Skin of body (tissue), 2 donors: ENCODE results near the gene SIRT2. TPM values are rescaled to one million over a fixed set of nuclear protein-coding genes. Genes with fewer than 3 reads are reported as not detected.

Experiments
- DNase-seq: peaks from one replicate; lab custom pipeline; 2025; lab: John Stamatoyannopoulos, UW
- total RNA-seq: library from RNA; depleted of rRNA; stranded (reverse); fragments of >200 nt; gene quantifications from one replicate; pipeline ENCODE4 v1.2.3, GENCODE V29; 2014

Gene SIRT2
- total RNA-seq, 1 donor from 2014 or later: 46.1 TPM

GRCh38 chr19:38845374-38846024, 53.9 kb downstream of the SIRT2 start:
- DNase-seq: no peak

DNA sequence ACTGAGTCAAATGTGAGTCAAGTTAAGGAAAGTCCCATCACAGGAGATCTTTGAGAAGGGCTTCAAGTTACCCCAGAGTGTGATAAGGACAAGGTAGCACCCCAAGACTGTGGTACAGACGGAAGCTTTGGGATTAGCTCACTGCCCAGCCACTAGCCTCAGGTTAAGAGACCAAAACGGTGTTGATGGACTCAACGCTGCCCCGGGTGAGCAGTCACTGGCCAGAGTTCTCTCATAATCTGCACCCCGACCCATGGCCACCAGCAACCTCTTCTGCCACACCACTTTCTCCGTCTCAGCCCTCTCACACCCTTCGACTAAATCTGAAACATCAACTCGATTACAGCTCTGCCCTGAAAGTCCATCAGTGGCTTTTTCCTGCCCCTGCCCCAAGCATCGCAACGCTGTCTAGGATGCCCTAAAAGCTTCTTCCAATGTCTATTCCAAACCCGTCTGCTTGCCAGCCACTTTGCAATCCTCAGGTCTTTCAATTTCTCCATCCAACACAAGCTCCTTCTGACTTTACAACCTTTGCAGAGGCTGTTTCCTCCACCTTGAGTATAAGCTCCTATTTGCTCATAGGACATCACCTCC, 55.2 kb downstream of the SIRT2 start:
- no peak for DNase-seq

- no peak for DNase-seq
Measured at GRCh38 chr19:38843175-38843758, 56.2 kb downstream of the SIRT2 start.

- no peak for DNase-seq
Measured at GRCh38 chr19:38842439-38843174, 56.8 kb downstream of the SIRT2 start.

DNA sequence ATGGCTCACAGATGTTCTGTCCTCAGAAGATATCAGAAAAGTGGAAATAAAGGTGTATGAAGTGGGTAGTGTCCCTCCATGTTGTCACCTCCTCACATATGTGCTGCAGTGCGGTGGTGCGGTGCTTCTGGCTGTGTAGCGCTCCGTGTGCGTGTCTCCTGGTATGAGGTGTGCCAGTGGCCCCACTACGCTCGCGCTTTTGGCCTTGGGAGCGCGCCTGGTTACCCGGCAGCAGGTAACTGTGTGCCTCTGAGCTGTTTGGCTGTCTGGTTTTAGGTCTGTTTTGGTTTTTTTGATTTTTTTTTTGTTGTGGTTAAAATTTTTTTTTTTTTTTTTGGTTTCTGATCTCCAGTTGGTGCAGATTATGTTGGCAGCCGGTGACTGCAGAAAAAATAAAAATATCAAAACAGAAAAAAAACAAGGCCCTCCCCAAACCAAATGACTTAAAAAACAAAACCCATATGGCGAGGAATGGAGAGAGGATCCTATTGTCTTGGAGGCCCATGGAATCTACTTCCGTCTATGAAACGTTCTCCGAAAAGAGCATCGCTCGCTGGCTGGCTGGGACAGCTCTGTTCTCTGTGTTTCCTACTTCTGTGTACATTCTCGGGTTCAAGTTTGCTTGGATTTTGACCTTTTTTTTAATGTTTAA, 57.5 kb downstream of the SIRT2 start:
- DNase-seq: no peak

DNA sequence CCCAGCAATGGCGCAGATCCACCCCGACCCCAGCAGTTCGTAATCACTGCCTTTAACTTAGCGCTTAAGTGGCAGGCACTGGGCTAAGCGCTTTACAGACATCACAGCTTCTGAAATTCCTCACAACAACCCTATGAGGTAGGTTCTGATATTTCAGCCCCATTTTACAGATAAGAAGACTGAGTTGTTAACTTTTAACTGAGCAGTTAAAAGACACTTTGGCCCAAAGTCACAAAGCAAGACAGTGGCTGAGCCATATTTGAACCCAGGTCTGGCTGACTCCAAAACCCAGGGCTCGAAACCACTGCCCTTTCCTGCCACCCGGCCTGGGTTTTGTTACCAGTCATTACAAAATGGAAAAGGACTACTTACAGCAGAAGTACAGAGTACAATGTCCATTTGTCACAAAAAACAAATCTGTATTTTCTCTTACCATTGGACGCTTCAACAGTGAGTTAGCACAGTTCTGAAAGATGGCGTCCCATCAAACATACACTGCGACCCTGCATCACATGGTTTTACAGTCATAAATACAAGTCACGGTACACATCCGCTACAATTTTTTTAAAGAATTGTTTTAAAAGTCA, 58.1 kb downstream of the SIRT2 start:
- DNase-seq: no peak

GRCh38 chr19:38840583-38840968, 58.8 kb downstream of the SIRT2 start:
- no peak for DNase-seq

- no peak for DNase-seq
Measured at GRCh38 chr19:38839816-38840582, 59.4 kb downstream of the SIRT2 start.

GRCh38 chr19:38838986-38839761, 60.2 kb downstream of the SIRT2 start:
- no peak for DNase-seq

- no peak for DNase-seq
Measured at GRCh38 chr19:38838208-38838985, 61.0 kb downstream of the SIRT2 start.

DNA sequence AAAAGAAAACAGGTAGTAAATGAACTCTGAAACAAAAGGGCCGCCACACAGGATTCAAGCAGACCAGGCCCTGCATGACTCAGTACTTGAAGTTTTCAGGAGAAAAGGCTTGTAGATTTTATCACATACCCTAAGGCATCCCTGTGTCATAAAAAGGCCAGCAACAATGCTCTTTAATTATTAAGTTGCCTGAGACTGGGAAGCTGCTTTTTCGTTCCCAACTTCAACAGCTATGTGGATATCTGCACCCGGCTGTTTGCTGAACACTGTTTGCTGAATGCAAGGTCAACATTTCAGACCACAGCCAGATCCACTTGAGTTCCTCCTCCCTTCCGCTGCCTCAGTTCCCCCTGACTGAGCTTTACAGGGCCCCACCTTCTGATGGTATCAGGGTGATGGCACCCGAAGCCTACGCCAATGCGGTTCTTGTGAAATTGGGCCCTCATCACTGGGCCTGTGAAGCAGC, 61.7 kb downstream of the SIRT2 start:
- DNase-seq: no peak

DNA sequence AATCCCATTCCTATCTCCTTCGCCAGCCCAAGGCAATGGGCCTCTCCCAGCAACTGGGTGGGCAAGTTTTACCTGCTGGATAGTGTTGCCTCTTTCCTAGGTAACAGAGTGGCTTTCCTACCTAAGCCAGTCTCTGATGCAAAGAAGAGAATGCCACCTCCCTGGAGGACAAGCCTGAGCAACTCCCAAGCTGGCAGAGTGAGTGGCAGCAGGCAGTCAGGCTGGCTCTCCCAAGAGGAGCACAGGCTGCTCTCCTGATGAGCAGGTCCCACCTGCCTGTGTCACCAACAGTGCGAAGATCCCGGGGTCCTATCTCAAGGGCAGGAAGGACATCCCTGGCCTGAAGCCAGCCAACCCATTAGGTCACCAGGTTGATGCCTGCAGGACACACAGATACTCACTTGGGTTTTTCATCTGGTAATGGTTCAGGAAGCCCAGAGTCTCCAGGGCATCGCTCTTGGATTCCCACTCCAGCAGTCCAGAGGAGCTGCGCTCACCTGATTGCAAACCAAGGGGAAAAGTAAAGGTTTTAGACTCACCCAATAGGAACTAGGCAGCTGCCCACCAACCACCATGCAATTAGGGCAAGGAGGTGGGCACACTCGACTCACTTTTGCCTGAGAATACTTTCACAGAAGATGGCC, 62.3 kb downstream of the SIRT2 start:
- DNase-seq: no peak

- no peak for DNase-seq
Measured at GRCh38 chr19:38836159-38836982, 63.0 kb downstream of the SIRT2 start.

- DNase-seq: no peak
Measured at GRCh38 chr19:38834590-38834989, 64.8 kb downstream of the SIRT2 start.

DNA sequence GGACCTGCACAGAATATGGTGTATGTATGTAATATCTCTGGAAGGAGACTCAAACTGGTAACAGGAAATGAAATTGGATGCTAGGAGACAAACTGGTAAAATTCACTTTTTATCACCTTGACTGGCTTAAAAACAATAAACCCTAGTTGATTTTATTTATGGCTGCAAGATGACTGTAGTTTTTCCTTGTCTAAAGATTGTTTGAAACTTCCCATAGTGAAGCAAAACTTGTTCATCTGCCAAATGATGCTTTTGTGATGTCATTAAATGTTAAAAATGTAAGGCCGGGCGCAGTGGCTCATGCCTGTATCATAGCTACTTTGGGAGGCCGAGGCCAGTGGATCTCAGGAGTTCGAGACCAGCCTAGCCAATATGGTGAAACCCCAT, 65.3 kb downstream of the SIRT2 start:
- DNase-seq: no peak

DNA sequence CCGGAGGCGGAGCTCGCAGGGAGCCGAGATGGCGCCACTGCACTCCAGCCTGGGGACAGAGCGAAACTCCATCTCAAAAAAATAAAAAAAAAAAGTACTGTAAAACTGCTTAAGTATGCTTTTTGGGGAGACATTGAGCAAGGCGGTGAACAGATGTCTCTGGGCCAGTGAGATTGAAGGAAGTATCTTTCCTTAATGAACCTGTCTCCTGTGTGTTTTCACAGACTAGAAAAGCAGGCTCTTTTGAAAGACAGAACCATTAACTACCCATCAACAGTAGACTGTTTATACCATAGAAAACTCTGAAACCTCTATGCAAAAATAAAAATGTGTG, 66.4 kb downstream of the SIRT2 start:
- DNase-seq: no peak

DNA sequence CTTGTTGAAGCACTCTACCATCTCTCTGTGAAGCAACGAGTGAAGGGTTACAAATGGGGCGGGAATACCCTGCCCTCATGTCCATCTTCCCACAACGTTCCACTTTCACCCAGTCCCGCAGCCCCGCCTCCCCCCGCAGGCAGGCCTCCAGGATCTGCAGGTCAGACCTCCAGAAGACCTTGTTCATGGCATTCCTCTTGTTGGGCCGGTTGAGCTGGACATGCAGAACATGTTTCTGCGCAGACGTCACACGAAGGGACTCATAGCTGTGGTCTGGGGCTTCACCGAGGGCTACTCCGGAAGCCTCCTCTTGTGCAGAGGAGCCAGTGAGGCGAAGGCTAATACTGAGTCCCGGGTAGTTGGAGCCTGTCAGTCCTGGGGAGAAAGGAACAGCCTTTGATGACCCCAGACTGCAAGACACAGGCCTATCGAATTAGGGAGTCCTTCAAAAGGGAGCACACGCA, 68.2 kb downstream of the SIRT2 start:
- peak; percentile 27 for DNase-seq
